Ectodermal cell (in vitro differentiated cells): ENCODE results near the gene PPP1CA. TPM values are rescaled to one million over a fixed set of nuclear protein-coding genes. Genes with fewer than 3 reads are reported as not detected.
A peak's percentile ranks its signal among the peaks of the same experiment; 100 is the strongest.

Experiments
- H3K27ac ChIP-seq: 2 replicates; pipeline ENCODE4 v1.7.0; 2013; ENCODE audit warnings: mild to moderate bottlenecking, low read depth, low read length; ENCODE audit not compliant: insufficient read depth, poor library complexity, severe bottlenecking
- H3K27me3 ChIP-seq: 2 replicates; pipeline ENCODE4 v1.7.0; 2013; ENCODE audit warnings: mild to moderate bottlenecking, low read length; ENCODE audit not compliant: insufficient read depth, control insufficient read depth, poor library complexity, severe bottlenecking
- H3K36me3 ChIP-seq: one replicate; pipeline ENCODE4 v1.7.0; 2013; ENCODE audit warnings: low read length; ENCODE audit not compliant: control insufficient read depth, insufficient read depth
- H3K4me1 ChIP-seq: one replicate; pipeline ENCODE4 v1.7.0; 2013; ENCODE audit warnings: low read length; ENCODE audit not compliant: control insufficient read depth, insufficient read depth
- H3K4me3 ChIP-seq: 2 replicates; pipeline ENCODE4 v1.7.0; 2013; ENCODE audit warnings: low read depth, low read length, control low read depth; ENCODE audit not compliant: insufficient read depth
- H3K9me3 ChIP-seq: 2 replicates; pipeline ENCODE4 v1.7.0; 2013; ENCODE audit warnings: mild to moderate bottlenecking, low read length, moderate library complexity; ENCODE audit not compliant: control insufficient read depth
- WGBS, 2 experiments: methylation state at CpG; one replicate each; pipeline ENCODE4 v1.1.7; 2013; ENCODE audit warnings: missing lambda C conversion rate in 2 of 2; 5-methylcytosine and 5-hydroxymethylcytosine counted together
- polyA plus RNA-seq, 4 experiments: library from polyadenylated mRNA; stranded (reverse); fragments of 50-300 nt; gene quantifications; one replicate each; pipeline ENCODE4 v1.2.3, GENCODE V29; 2013

PPP1CA gene
- 217 TPM for polyA plus RNA-seq (2013, experiment 1 of 4)
- polyA plus RNA-seq (2013, experiment 2 of 4), result 196 TPM
- 157 TPM for polyA plus RNA-seq (2013, experiment 3 of 4)
- 160 TPM for polyA plus RNA-seq (2013, experiment 4 of 4)

GRCh38 chr11:67401495-67402191, at the start of gene PPP1CA:
Gene PPP1CA (minus strand): TSS chr11:67401858. CDS start chr11:67401782, 76 bp downstream.
- H3K27ac ChIP-seq, result peak within 1 kb of the TSS; percentile 40
- peak within 1 kb of the TSS; percentile 95 for H3K4me3 ChIP-seq
- H3K4me1 ChIP-seq, result peaks cover 5% of the 10 kb centered on the region
- 0 to 1% methylated on average over 67 to 73 of the region's 73 CpGs for WGBS, 2 experiments
- no peaks in the 10 kb centered on the region for H3K27me3 ChIP-seq
- peaks cover 17% of the 10 kb centered on the region for H3K36me3 ChIP-seq
- no peaks in the 10 kb centered on the region for H3K9me3 ChIP-seq

DNA sequence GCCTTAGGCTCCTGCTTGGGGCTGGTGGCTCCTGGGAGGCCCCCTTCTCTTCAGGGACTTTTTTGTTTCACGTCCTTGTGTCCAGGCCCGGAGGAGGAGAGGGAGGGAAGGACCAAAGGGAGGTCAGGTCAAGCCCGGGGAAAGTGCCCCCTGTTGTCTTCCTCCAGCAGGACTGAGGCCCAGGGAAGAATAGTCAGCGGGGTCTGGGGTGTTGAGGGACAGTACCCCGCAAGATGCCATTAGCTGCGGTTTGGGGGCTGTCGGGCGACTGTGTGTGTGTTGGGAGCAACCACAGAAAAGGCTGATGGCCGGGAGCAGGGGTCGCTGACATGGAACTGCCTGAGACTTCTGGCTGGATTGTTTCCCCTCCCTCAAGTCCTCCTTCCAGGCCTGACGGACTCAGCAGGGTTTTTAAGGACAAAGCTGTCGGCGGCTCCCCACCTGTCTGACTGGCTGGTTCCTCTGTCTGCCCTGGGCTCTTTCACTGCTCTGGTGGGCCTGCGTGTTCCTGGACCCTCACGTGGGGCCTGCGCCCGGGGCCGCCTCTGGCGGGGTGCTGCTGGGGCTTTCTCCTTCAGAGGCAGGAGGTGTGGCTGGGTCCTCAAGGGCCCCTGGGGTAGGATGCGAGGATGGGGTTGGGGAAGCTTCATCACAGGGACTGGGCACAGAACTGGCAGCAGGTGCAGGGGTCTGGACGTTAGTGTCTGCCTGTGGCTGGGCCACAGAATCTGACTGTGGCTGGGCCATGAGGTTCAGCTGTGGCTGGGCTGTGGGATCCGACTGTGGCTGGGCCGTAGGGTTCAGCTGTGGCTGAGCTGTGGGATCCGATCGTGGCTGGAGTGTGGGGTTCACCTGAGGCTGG, 49.4 kb upstream of the PPP1CA start:
- H3K4me1 ChIP-seq, result peaks cover 5% of the 10 kb centered on the region
- no peaks in the 10 kb centered on the region for H3K36me3 ChIP-seq
- no peak overlapping the region for H3K4me3 ChIP-seq
- H3K9me3 ChIP-seq, result no peaks in the 10 kb centered on the region
- no peaks in the 10 kb centered on the region for H3K27me3 ChIP-seq
- 83% methylated on average over 25 of the region's 25 CpGs for WGBS, 2 experiments
- H3K27ac ChIP-seq, result no peak overlapping the region

- H3K27me3 ChIP-seq, result no peaks in the 10 kb centered on the region
- WGBS, 2 experiments, result 90 to 95% methylated on average over 9 of the region's 9 CpGs
- no peaks in the 10 kb centered on the region for H3K9me3 ChIP-seq
- H3K27ac ChIP-seq, result no peak overlapping the region
- H3K4me3 ChIP-seq, result no peak overlapping the region
- H3K4me1 ChIP-seq, result peaks cover 5% of the 10 kb centered on the region
- H3K36me3 ChIP-seq, result no peaks in the 10 kb centered on the region
These were observed 47.6 kb upstream of the PPP1CA start for GRCh38 chr11:67449116-67449844.

- Histone ChIP-seq H3K27me3 (no peaks in the 10 kb centered on the region), H3K36me3 (no peaks in the 10 kb centered on the region), H3K9me3 (no peaks in the 10 kb centered on the region), H3K4me1 (peaks cover 5% of the 10 kb centered on the region), H3K4me3 (no peak overlapping the region), H3K27ac (no peak overlapping the region)
- 95% methylated on average over 7 of the region's 7 CpGs for WGBS, 2 experiments
These were observed 46.6 kb upstream of the PPP1CA start for GRCh38 chr11:67448220-67448609.

GRCh38 chr11:67445515-67445914, 43.9 kb upstream of the PPP1CA start:
- no peak overlapping the region for H3K4me3 ChIP-seq
- no peak overlapping the region for H3K27ac ChIP-seq
- WGBS, 2 experiments, result 86 to 90% methylated on average over 5 of the region's 5 CpGs
- H3K9me3 ChIP-seq, result no peaks in the 10 kb centered on the region
- peaks cover 4% of the 10 kb centered on the region for H3K4me1 ChIP-seq
- H3K27me3 ChIP-seq, result no peaks in the 10 kb centered on the region
- H3K36me3 ChIP-seq, result no peaks in the 10 kb centered on the region

GRCh38 chr11:67442504-67443404, 41.1 kb upstream of the PPP1CA start:
- H3K27ac ChIP-seq, result no peak overlapping the region
- H3K4me3 ChIP-seq, result peak overlapping the region; percentile 84
- 38 to 40% methylated on average over 45 of the region's 45 CpGs for WGBS, 2 experiments
- H3K27me3 ChIP-seq, result no peaks in the 10 kb centered on the region
- no peaks in the 10 kb centered on the region for H3K36me3 ChIP-seq
- peaks cover 4% of the 10 kb centered on the region for H3K4me1 ChIP-seq
- H3K9me3 ChIP-seq, result no peaks in the 10 kb centered on the region

DNA sequence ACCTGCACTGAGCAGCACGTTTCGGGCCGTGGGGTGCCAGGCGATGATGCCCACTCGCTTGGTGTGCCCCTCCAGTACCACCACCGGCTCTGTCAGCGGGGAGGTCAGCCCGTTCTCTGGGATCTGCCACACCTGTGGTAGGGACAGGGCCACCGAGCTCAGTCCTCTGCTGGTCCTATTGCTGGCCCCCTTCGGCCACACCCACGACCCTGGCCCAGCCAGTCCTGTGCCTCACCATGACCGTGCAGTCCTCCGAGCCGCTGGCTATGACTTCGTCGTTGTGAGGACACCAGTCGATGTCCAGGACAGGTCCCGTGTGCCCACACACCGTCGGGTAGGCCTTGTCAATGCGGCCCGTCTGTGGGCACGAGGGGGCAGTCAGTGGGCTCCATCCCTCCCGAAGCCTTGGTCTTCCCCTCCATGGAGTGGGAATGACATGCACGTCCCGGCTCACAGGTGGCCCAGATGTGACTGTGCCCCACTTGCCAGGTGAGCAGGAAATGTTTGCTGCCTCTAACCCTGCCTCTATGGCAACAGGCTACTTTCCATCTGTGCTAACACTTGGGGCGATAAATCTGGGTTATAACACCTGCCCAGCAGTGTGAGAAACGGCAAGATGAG, 40.2 kb upstream of the PPP1CA start:
- Histone ChIP-seq H3K36me3 (no peaks in the 10 kb centered on the region), H3K9me3 (no peaks in the 10 kb centered on the region), H3K27me3 (no peaks in the 10 kb centered on the region), H3K4me3 (no peak overlapping the region), H3K4me1 (peaks cover 4% of the 10 kb centered on the region), H3K27ac (no peak overlapping the region)
- 94 to 95% methylated on average over 28 of the region's 28 CpGs for WGBS, 2 experiments

GRCh38 chr11:67441098-67441563, 39.5 kb upstream of the PPP1CA start:
- H3K4me3 ChIP-seq, result no peak overlapping the region
- H3K9me3 ChIP-seq, result no peaks in the 10 kb centered on the region
- H3K36me3 ChIP-seq, result no peaks in the 10 kb centered on the region
- no peak overlapping the region for H3K27ac ChIP-seq
- H3K27me3 ChIP-seq, result no peaks in the 10 kb centered on the region
- peaks cover 4% of the 10 kb centered on the region for H3K4me1 ChIP-seq
- WGBS, 2 experiments, result 95% methylated on average over 21 of the region's 21 CpGs
